Aorta (tissue), 5 donors: Measurements from ENCODE around the gene GJC1. TPM values are rescaled to one million over a fixed set of nuclear protein-coding genes. Genes with fewer than 3 reads are reported as not detected.
A peak's percentile ranks its signal among the peaks of the same experiment; 100 is the strongest.

Experiments used
- ATAC-seq: fragments of 200-7000 bp; cut with Tn5 transposase; one replicate; pipeline ENCODE4 v1.9.1; 2022; ENCODE audit warnings: moderate library complexity; ENCODE audit not compliant: low FRiP score
- DNase-seq, 2 donors: peaks; one replicate each; pipeline ENCODE4 v3.0.0-alpha.2; 2020
- H3K27ac ChIP-seq, 2 donors: one replicate each; pipeline ENCODE4 v1.5.1; 2013; ENCODE audit warnings: low read length in 2 of 2, mild to moderate bottlenecking in 2 of 2, moderate library complexity in 2 of 2, control low read depth in 1 of 2, inconsistent platforms in 1 of 2, low read depth in 1 of 2
- H3K27me3 ChIP-seq, 2 donors: one replicate each; pipeline ENCODE4 v1.6.1; 2013; ENCODE audit warnings: control low read depth in 1 of 2, low read length in 1 of 2, mild to moderate bottlenecking in 1 of 2, moderate library complexity in 1 of 2; ENCODE audit not compliant: insufficient read depth in 2 of 2, control insufficient read depth in 1 of 2
- H3K36me3 ChIP-seq, 2 donors: one replicate each; pipeline ENCODE4 v1.6.1; 2013; ENCODE audit warnings: control low read depth in 1 of 2, low read length in 1 of 2, mild to moderate bottlenecking in 1 of 2; ENCODE audit not compliant: insufficient read depth in 2 of 2, control insufficient read depth in 1 of 2
- H3K4me1 ChIP-seq, 2 donors: one replicate each; pipeline ENCODE4 v1.6.1; 2013; ENCODE audit warnings: low read length in 2 of 2, control low read depth in 1 of 2, mild to moderate bottlenecking in 1 of 2, moderate library complexity in 1 of 2; ENCODE audit not compliant: insufficient read depth in 2 of 2, control insufficient read depth in 1 of 2
- H3K4me3 ChIP-seq, 2 donors: one replicate each; pipeline ENCODE4 v1.5.1; 2013; ENCODE audit warnings: low read length in 2 of 2, control low read depth in 1 of 2, mild to moderate bottlenecking in 1 of 2
- H3K9me3 ChIP-seq: one replicate; pipeline ENCODE4 v1.6.1; 2013; ENCODE audit warnings: mild to moderate bottlenecking, low read length; ENCODE audit not compliant: control insufficient read depth
- WGBS, 2 donors: extraction: QIAGEN DNeasy Blood & Tissue Kit; methylation state at CpG; one replicate each; pipeline ENCODE4 v1.1.7; 2013; 5-methylcytosine and 5-hydroxymethylcytosine counted together
- intact Hi-C, 2 donors: fragments of 100-400 bp; cut with DNase I; formaldehyde crosslinking; loops; one replicate each; pipeline versions ENCODE4 v1.14.2 to v1.15.0; 2022
- polyA plus RNA-seq, 2 donors: library from polyadenylated mRNA; stranded (reverse); fragments of 200-250 nt; gene quantifications; one replicate each; pipeline ENCODE4 v1.2.3, GENCODE V29; 2013
- total RNA-seq, 2 donors: library from RNA; stranded (reverse); fragmentation: NEBNext Ultra II Directional; extraction: Animal tissue kit (Norgen Biotek cat#: 25700); gene quantifications; one replicate each; pipeline ENCODE4 v1.2.1, GENCODE V29; 2021
- donor health status: healthy with polysubstance abuse.
- donor health status: Bipolar disorder and iron deficiency.
- donor health status: DM: no; HTN: no; CAD: no.
- donor health status: DM: no; HTN: no; CAD: no.
- donor health status: DM: yes; HTN: yes; CAD: no.

The GJC1 gene
- total and polyA plus RNA-seq, 4 donors, result 2.9 to 34.3 (median 14.7) TPM

GRCh38 chr17:44801880-44802279 lies 28.2 kb downstream of the GJC1 start:
- H3K4me1 ChIP-seq, result peaks cover 0 to 7% of the 10 kb centered on the region in 2 donors
- H3K27me3 ChIP-seq, result no peaks in the 10 kb centered on the region
- no peaks in the 10 kb centered on the region for H3K9me3 ChIP-seq
- DNase-seq (no peak), ATAC-seq (no peak)
- WGBS, 2 donors, result 12 to 17% methylated on average over 5 of the region's 5 CpGs
- peak overlapping the region; percentile 36 to 82 for H3K27ac ChIP-seq
- H3K4me3 ChIP-seq, result no peak overlapping the region
- intact Hi-C loops, result no loop called here
- peaks cover 0 to 2% of the 10 kb centered on the region in 2 donors for H3K36me3 ChIP-seq

GRCh38 chr17:44798356-44798755 lies 31.7 kb downstream of the GJC1 start:
- WGBS, 2 donors, result 12 to 13% methylated on average over 2 of the region's 2 CpGs
- DNase-seq, result no peak
- ATAC-seq, result no peak
- Histone ChIP-seq H3K9me3 (no peaks in the 10 kb centered on the region), H3K27ac (peak overlapping the region in 1 of 2 donors; percentile 88), H3K27me3 (no peaks in the 10 kb centered on the region), H3K36me3 (peaks cover 0 to 1% of the 10 kb centered on the region in 2 donors), H3K4me1 (peaks cover 0 to 7% of the 10 kb centered on the region in 2 donors), H3K4me3 (no peak overlapping the region)
- intact Hi-C loops, result no loop called here

DNA sequence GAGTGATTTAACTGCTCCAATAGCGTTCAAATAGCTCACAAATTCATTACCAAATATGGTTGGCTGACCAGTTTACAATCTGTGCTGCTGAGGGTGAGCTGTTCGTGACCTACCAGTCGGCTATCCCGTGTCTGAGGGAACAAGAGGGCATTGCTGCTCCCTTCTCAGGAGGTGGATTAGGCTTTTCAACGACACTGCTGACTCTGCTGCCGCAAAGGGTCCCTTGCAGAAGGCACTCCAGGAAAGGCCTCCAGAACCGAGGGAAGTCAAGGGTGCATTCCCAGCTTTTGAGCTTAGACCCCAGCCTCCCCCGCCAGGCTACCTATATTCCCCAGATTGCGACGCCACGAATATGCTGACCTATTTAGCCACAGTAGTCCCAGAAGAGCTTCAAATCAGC lies 32.3 kb downstream of the GJC1 start:
- WGBS, 2 donors, result 4 to 13% methylated on average over 11 of the region's 11 CpGs
- intact Hi-C loops, result no loop called here
- Histone ChIP-seq H3K9me3 (no peaks in the 10 kb centered on the region), H3K4me1 (peaks cover 0 to 2% of the 10 kb centered on the region in 2 donors), H3K27me3 (no peaks in the 10 kb centered on the region), H3K4me3 (peak overlapping the region; percentile 60 to 91), H3K36me3 (peaks cover 0 to 1% of the 10 kb centered on the region in 2 donors), H3K27ac (peak overlapping the region; percentile 88 to 89)
- DNase-seq (no peak), ATAC-seq (peak; percentile 62)

DNA sequence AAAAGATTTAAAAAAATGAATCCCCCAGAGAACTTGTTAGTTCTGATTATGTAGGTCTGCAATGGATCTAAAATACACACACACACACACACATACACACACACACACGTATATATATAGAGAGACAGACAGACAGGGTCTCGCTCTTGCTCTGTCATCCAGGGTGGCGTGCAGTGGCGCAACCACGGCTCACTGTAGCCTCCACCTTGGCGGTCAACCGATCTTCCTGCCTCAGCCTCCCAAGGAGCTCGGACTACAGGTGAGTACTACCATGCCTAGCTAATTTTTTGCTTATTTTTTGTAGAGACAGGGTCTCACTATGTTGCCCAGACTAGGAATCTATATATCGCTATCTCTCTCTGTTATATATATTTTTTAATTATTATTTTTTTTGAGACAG lies 33.4 kb downstream of the GJC1 start:
- ATAC-seq, result no peak
- intact Hi-C loops, result no loop called here
- 85 to 86% methylated on average over 9 of the region's 9 CpGs for WGBS, 2 donors
- Histone ChIP-seq H3K9me3 (no peaks in the 10 kb centered on the region), H3K27me3 (no peaks in the 10 kb centered on the region), H3K4me3 (peak overlapping the region in 1 of 2 donors; percentile 60), H3K4me1 (no peaks in the 10 kb centered on the region), H3K27ac (no peak overlapping the region), H3K36me3 (peaks cover 0 to 1% of the 10 kb centered on the region in 2 donors)
- DNase-seq, result no peak

DNA sequence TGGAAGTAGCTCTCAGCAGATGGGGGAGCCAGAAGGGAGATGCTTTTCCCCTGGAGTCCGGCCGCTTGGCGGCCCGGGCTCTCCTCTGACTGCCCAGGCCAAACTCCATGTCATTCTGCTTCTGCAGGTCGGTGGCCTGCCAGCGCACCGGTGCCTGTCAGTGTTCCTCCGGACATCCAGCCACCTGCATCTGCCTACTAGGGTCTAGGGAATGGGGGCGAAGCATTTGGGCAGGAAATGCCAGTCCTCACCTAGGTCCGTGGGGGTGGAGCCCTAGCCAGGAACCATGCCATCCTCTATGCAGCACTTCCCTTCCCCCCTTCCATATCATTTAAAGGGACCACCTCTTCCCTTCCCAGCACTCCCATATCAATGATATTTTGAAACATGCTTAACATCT lies 34.2 kb downstream of the GJC1 start:
- Histone ChIP-seq H3K4me1 (no peaks in the 10 kb centered on the region), H3K9me3 (no peaks in the 10 kb centered on the region), H3K36me3 (peaks cover 0 to 1% of the 10 kb centered on the region in 2 donors), H3K27me3 (no peaks in the 10 kb centered on the region), H3K4me3 (no peak overlapping the region), H3K27ac (peak overlapping the region in 1 of 2 donors; percentile 39)
- intact Hi-C loops, result no loop called here
- ATAC-seq (no peak), DNase-seq (no peak)
- WGBS, 2 donors, result 30 to 34% methylated on average over 10 of the region's 10 CpGs

GRCh38 chr17:44795421-44795820 lies 34.7 kb downstream of the GJC1 start:
- Histone ChIP-seq H3K4me1 (no peaks in the 10 kb centered on the region), H3K27ac (peak overlapping the region; percentile 38 to 52), H3K9me3 (no peaks in the 10 kb centered on the region), H3K4me3 (no peak overlapping the region), H3K36me3 (peaks cover 0 to 1% of the 10 kb centered on the region in 2 donors), H3K27me3 (no peaks in the 10 kb centered on the region)
- ATAC-seq, result no peak
- intact Hi-C loops, result no loop called here
- WGBS, 2 donors, result 69 to 75% methylated on average over 9 of the region's 9 CpGs
- DNase-seq, result no peak

GRCh38 chr17:44794851-44795413 lies 35.2 kb downstream of the GJC1 start:
- 31 to 35% methylated on average over 10 of the region's 10 CpGs for WGBS, 2 donors
- no peaks in the 10 kb centered on the region for H3K9me3 ChIP-seq
- no peaks in the 10 kb centered on the region for H3K4me1 ChIP-seq
- DNase-seq, result no peak
- H3K36me3 ChIP-seq, result peaks cover 0 to 1% of the 10 kb centered on the region in 2 donors
- ATAC-seq, result peak; percentile 28
- peak overlapping the region; percentile 68 to 80 for H3K27ac ChIP-seq
- no peak overlapping the region for H3K4me3 ChIP-seq
- no peaks in the 10 kb centered on the region for H3K27me3 ChIP-seq
- intact Hi-C loops, result loop anchor here in 1 of 2 donors (5.0 kb wide), 1 partner anchor 32 kb away; no protein-coding TSS in a partner anchor

DNA sequence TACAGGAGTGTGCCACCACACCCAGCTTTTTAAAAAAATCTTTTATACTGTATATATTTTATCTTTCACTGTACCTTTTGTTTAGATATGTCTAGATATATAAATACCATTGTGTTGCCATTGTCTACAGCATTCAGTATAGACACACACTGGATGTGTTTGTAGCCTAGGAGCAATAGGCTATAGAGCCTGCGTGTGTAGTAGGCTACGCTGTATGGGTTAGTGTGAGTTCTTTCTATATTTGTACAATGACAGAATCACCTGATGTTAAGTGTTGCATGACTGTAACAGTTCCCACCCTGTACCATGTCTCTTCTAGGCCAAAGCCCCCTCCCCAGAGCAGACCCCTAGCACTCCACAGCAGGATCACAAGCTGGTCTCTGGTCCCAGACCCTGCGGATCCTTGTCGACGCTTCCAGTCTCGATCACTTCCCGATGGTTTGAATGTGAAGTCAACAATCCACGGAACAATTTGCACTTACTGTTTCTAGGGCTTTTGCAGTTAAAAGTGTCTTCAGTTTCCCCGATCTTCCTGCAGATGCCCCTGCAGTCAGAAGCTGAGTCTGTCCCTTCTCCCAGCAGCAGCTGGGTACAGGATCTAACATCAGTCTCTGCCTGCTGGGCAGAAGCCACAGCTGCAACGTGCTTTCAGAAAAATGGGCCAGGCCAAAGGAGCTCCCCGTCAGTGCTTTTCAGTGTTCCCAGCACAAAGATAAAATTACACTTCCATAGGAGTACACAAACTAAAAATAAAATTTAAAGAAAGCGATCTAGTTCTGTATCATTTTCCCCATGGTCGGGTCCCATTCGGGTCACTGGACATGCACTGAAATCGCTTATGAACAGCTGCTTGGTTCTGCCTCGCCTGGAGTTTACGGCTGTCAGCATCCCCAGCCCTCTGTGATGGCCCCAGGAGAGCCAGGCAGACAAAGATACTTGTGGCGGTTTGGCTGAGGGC lies 35.9 kb downstream of the GJC1 start:
- peak overlapping the region; percentile 68 to 80 for H3K27ac ChIP-seq
- intact Hi-C loops, result loop anchor here in 1 of 2 donors (5.0 kb wide), 1 partner anchor 33 kb away; no protein-coding TSS in a partner anchor
- no peak overlapping the region for H3K4me3 ChIP-seq
- H3K9me3 ChIP-seq, result no peaks in the 10 kb centered on the region
- WGBS, 2 donors, result 30 to 34% methylated on average over 18 of the region's 18 CpGs
- ATAC-seq, result no peak
- no peak for DNase-seq
- H3K36me3 ChIP-seq, result peaks cover 0 to 1% of the 10 kb centered on the region in 2 donors
- no peaks in the 10 kb centered on the region for H3K27me3 ChIP-seq
- no peaks in the 10 kb centered on the region for H3K4me1 ChIP-seq
